ENCODE data around the gene SCGB1A1. TPM values are rescaled to one million over a fixed set of nuclear protein-coding genes. Genes with fewer than 3 reads are reported as not detected.

The SCGB1A1 gene
- total RNA-seq, 3 donors from 2014 or later: not detected

DNA sequence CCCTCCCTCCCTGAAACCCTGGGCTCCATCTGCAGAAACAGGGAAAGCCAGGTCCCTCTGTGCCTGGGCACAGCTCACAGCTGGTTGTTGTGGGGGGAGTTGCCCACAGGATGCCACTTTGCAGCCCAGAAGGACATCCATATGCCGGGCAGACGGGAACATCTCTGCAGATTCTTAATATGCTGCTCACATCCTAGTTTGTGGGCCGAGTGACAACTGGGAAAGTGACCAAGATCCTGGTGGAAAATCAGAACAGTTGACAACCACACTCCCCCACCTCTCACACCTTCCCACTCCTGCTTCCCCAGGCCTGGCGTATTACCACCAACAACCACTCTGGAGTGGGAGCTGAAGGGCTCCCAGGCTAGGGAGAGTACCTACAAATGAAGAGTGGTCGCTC is 7.3 kb upstream of the SCGB1A1 start:
- H3K36me3 ChIP-seq: no peaks in the 10 kb centered on the region
- H3K4me1 ChIP-seq: peaks cover 6 to 10% of the 10 kb centered on the region in 2 donors
- intact Hi-C loops (cut with DNase I; ENCODE audit: low total_unique reads): no loop called here
- TF ChIP-seq POLR2A (IDR thresholded peaks at IDR 0.05): no peak
- TF ChIP-seq POLR2AphosphoS5 (IDR thresholded peaks at IDR 0.05): no peak
- TF ChIP-seq CTCF (IDR thresholded peaks at IDR 0.05): no peak
- H3K27me3 ChIP-seq: no peaks in the 10 kb centered on the region
- no peak overlapping the region for H3K4me3 ChIP-seq
- DNase-seq (ENCODE audit: low spot score in 2 of 2): no peak
- H3K27ac ChIP-seq: peak overlapping the region; percentile 50 to 51
- no peaks in the 10 kb centered on the region for H3K9me3 ChIP-seq

DNA sequence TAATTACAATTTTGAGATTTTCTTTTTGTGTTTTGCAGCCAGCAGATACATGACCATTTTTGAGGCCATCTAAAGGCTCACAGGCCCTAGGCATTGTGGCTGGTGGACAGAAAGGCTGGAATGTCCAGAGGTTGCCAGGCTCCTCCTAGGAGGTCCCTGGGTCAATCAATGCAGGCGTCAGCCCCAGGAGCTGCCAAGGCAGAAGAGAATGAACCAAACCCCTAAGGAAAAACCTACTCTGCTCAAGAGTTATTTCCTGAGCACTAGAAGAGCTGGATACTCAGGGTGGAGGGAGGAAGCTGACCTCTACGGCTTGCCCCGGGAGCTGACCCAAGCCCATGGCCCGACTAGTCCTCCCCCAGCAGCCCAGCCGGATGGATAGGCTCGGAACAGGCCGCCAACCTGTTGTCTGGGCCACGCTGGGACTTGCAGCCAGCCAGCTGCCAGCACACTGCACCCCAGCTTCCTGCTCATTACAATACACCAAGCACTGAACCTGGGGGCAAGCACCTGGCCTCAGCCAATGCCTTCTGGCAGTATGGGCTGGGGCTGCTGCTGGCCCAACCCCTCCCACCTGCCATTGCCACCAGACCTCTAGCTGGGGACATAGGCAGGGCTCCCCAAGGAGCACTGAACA is 5.7 kb upstream of the SCGB1A1 start:
- H3K36me3 ChIP-seq: no peaks in the 10 kb centered on the region
- TF ChIP-seq CTCF (IDR thresholded peaks at IDR 0.05) (no peak), POLR2AphosphoS5 (IDR thresholded peaks at IDR 0.05) (no peak), POLR2A (IDR thresholded peaks at IDR 0.05) (no peak)
- no peak for DNase-seq (ENCODE audit: low spot score in 2 of 2)
- H3K27ac ChIP-seq: peak overlapping the region; percentile 52 to 72
- H3K9me3 ChIP-seq: no peaks in the 10 kb centered on the region
- H3K4me1 ChIP-seq: peaks cover 6 to 10% of the 10 kb centered on the region in 2 donors
- intact Hi-C loops (cut with DNase I; ENCODE audit: low total_unique reads): no loop called here
- H3K4me3 ChIP-seq: no peak overlapping the region
- H3K27me3 ChIP-seq: no peaks in the 10 kb centered on the region

GRCh38 chr11:62416596-62416995 is 2.2 kb upstream of the SCGB1A1 start:
- no peaks in the 10 kb centered on the region for H3K36me3 ChIP-seq
- H3K4me3 ChIP-seq: no peak overlapping the region
- no peaks in the 10 kb centered on the region for H3K9me3 ChIP-seq
- intact Hi-C loops (cut with DNase I; ENCODE audit: low total_unique reads): no loop called here
- no peak for DNase-seq (ENCODE audit: low spot score in 2 of 2)
- no peak overlapping the region for H3K27ac ChIP-seq
- TF ChIP-seq CTCF (IDR thresholded peaks at IDR 0.05): no peak
- no peak for TF ChIP-seq POLR2AphosphoS5 (IDR thresholded peaks at IDR 0.05)
- no peak for TF ChIP-seq POLR2A (IDR thresholded peaks at IDR 0.05)
- H3K4me1 ChIP-seq: peaks cover 6 to 7% of the 10 kb centered on the region in 2 donors
- H3K27me3 ChIP-seq: no peaks in the 10 kb centered on the region

DNA sequence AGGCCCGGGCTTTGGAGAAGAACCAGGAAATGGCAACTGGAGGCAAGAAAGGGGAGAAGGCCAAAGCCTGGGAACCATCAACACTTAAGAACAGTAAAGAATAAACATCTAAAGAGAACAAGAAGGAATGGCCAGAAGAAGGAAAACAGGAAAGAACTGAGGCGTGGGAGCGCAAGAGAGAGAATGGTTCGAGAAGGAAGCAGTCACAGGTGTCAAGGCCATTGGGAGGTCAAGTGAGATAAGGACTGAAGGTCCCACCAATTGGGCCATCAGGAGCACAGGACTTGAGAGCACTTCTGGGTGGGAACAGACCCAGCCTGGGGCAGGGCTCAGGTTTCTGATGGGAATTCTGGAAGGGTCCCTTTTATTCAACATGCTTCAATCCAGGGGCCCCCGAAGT is 697 bp upstream of the SCGB1A1 start:
- Histone ChIP-seq H3K27me3 (no peaks in the 10 kb centered on the region), H3K36me3 (no peaks in the 10 kb centered on the region), H3K4me1 (peaks cover 2 to 3% of the 10 kb centered on the region in 2 donors), H3K27ac (no peak overlapping the region), H3K9me3 (no peaks in the 10 kb centered on the region), H3K4me3 (no peak overlapping the region)
- no peak for TF ChIP-seq CTCF (IDR thresholded peaks at IDR 0.05)
- TF ChIP-seq POLR2AphosphoS5 (IDR thresholded peaks at IDR 0.05): no peak
- no peak for TF ChIP-seq POLR2A (IDR thresholded peaks at IDR 0.05)
- no peak for DNase-seq (ENCODE audit: low spot score in 2 of 2)
- intact Hi-C loops (cut with DNase I; ENCODE audit: low total_unique reads): no loop called here

GRCh38 chr11:62419314-62419929 is 589 bp downstream of the SCGB1A1 start:
- no peaks in the 10 kb centered on the region for H3K4me1 ChIP-seq
- no peaks in the 10 kb centered on the region for H3K9me3 ChIP-seq
- H3K4me3 ChIP-seq: no peak overlapping the region
- H3K27me3 ChIP-seq: no peaks in the 10 kb centered on the region
- H3K27ac ChIP-seq: peak overlapping the region; percentile 8 to 66
- intact Hi-C loops (cut with DNase I; ENCODE audit: low total_unique reads): no loop called here
- TF ChIP-seq CTCF (IDR thresholded peaks at IDR 0.05): no peak
- TF ChIP-seq POLR2A (IDR thresholded peaks at IDR 0.05): no peak
- TF ChIP-seq POLR2AphosphoS5 (IDR thresholded peaks at IDR 0.05): no peak
- DNase-seq (ENCODE audit: low spot score in 2 of 2): no peak
- H3K36me3 ChIP-seq: no peaks in the 10 kb centered on the region

Measured in breast epithelium (tissue), 4 donors.